MM.1S (cell line): ENCODE measurements around the gene PLCG1.

Experiments used
- DNase-seq: peaks from one replicate; pipeline ENCODE4 v3.0.0-alpha.2; 2015
- H2AFZ ChIP-seq: fragments of 300-600 bp; sonication (generic); 2 replicates; pipeline ENCODE4 v1.6.0; 2016; ENCODE audit warnings: antibody characterized with exemption, low read length
- H3F3A ChIP-seq: fragments of 300-600 bp; sonication (generic); 2 replicates; pipeline ENCODE4 v1.6.1; 2016; ENCODE audit warnings: mild to moderate bottlenecking, antibody characterized with exemption, low read length, moderate library complexity, mixed read lengths; ENCODE audit not compliant: insufficient read depth
- H3K27ac ChIP-seq: fragments of 300-600 bp; sonication (generic); 2 replicates; pipeline ENCODE4 v1.5.1; 2016; ENCODE audit warnings: mild to moderate bottlenecking, low read length
- H3K27me3 ChIP-seq: fragments of 300-600 bp; sonication (generic); replicated peaks from 2 replicates; pipeline ENCODE4 v1.6.0; 2016; ENCODE audit warnings: low read length; ENCODE audit not compliant: insufficient read depth
- H3K36me3 ChIP-seq: fragments of 300-600 bp; sonication (generic); replicated peaks from 2 replicates; pipeline ENCODE4 v1.6.1; 2016; ENCODE audit warnings: mild to moderate bottlenecking, low read length, mixed read lengths; ENCODE audit not compliant: insufficient read depth
- H3K4me1 ChIP-seq: fragments of 300-600 bp; sonication (generic); 2 replicates; pipeline ENCODE4 v1.6.1; 2016; ENCODE audit warnings: low read length, mixed read lengths
- H3K4me2 ChIP-seq: fragments of 300-600 bp; sonication (generic); 2 replicates; pipeline ENCODE4 v1.6.0; 2016; ENCODE audit warnings: low read depth, low read length
- H3K4me3 ChIP-seq: fragments of 300-600 bp; sonication (generic); 2 replicates; pipeline ENCODE4 v1.5.1; 2016; ENCODE audit warnings: low read length, mixed read lengths
- H3K79me2 ChIP-seq: fragments of 300-600 bp; sonication (generic); 2 replicates; pipeline ENCODE4 v1.6.1; 2016; ENCODE audit warnings: mixed run types, low read length, mixed read lengths
- H3K9ac ChIP-seq: fragments of 300-600 bp; sonication (generic); 2 replicates; pipeline ENCODE4 v1.6.1; 2016; ENCODE audit warnings: low read length, mixed read lengths
- H3K9me2 ChIP-seq: fragments of 300-600 bp; sonication (generic); replicated peaks from 2 replicates; pipeline ENCODE4 v1.6.1; 2016; ENCODE audit warnings: mild to moderate bottlenecking, low read length, mixed read lengths; ENCODE audit not compliant: insufficient read depth
- H3K9me3 ChIP-seq: fragments of 300-600 bp; sonication (generic); replicated peaks from 2 replicates; pipeline ENCODE4 v1.6.1; 2016; ENCODE audit warnings: mild to moderate bottlenecking, low read length, mixed read lengths; ENCODE audit not compliant: insufficient read depth
- H4K20me1 ChIP-seq: fragments of 300-600 bp; sonication (generic); 2 replicates; pipeline ENCODE4 v1.6.1; 2016; ENCODE audit warnings: mild to moderate bottlenecking, low read length, moderate library complexity, mixed read lengths; ENCODE audit not compliant: insufficient read depth
- EZH2 ChIP-seq: fragments of 300-600 bp; sonication (generic); optimal IDR thresholded peaks from 2 replicates; pipeline ENCODE3; 2017; ENCODE audit warnings: low read depth, mild to moderate bottlenecking, antibody characterized with exemption, low read length, mixed read lengths
- EZH2phosphoT487 ChIP-seq: fragments of 300-600 bp; sonication (generic); IDR thresholded peaks from 2 replicates; pipeline ENCODE4 v1.6.1; 2018; ENCODE audit warnings: antibody characterized with exemption, low read length
- TF ChIP-seq, protein P1 (sequence below): fragments of 300-600 bp; sonication (generic); IDR thresholded peaks from 2 replicates; pipeline ENCODE4 v1.5.1; 2016; ENCODE audit warnings: antibody characterized with exemption, low read length, mixed read lengths

The PLCG1 gene

GRCh38 chr20:41175727-41176330 is 38.5 kb downstream of the PLCG1 start:
- H3F3A ChIP-seq, result 0 out of 2 replicates have a peak, but pooled peaks cover 3% of the 10 kb centered on the region
- no peak overlapping the region for H3K4me2 ChIP-seq
- H3K4me1 ChIP-seq, result no peaks in the 10 kb centered on the region
- no peak overlapping the region for H3K27ac ChIP-seq
- no peak overlapping the region for H3K4me3 ChIP-seq
- H3K36me3 ChIP-seq, result peaks cover 8% of the 10 kb centered on the region; the same call in 1 of the 2 replicates
- H3K9ac ChIP-seq, result no peak overlapping the region
- H3K27me3 ChIP-seq, result no peaks in the 10 kb centered on the region
- no peaks in the 10 kb centered on the region for H3K9me3 ChIP-seq
- H2AFZ ChIP-seq, result no peak overlapping the region
- H3K79me2 ChIP-seq, result no peaks in the 10 kb centered on the region
- TF ChIP-seq EZH2 (no peak), EZH2phosphoT487 (no peak)
- TF ChIP-seq, protein P1, sequence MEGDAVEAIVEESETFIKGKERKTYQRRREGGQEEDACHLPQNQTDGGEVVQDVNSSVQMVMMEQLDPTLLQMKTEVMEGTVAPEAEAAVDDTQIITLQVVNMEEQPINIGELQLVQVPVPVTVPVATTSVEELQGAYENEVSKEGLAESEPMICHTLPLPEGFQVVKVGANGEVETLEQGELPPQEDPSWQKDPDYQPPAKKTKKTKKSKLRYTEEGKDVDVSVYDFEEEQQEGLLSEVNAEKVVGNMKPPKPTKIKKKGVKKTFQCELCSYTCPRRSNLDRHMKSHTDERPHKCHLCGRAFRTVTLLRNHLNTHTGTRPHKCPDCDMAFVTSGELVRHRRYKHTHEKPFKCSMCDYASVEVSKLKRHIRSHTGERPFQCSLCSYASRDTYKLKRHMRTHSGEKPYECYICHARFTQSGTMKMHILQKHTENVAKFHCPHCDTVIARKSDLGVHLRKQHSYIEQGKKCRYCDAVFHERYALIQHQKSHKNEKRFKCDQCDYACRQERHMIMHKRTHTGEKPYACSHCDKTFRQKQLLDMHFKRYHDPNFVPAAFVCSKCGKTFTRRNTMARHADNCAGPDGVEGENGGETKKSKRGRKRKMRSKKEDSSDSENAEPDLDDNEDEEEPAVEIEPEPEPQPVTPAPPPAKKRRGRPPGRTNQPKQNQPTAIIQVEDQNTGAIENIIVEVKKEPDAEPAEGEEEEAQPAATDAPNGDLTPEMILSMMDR, result no peak
- no peaks in the 10 kb centered on the region for H3K9me2 ChIP-seq
- no peaks in the 10 kb centered on the region for H4K20me1 ChIP-seq
- no peak for DNase-seq

GRCh38 chr20:41176711-41177552 is 39.6 kb downstream of the PLCG1 start:
- Histone ChIP-seq H3K79me2 (no peaks in the 10 kb centered on the region), H3K36me3 (peaks cover 8% of the 10 kb centered on the region; the same call in 1 of the 2 replicates), H3K9ac (no peak overlapping the region), H3K9me2 (no peaks in the 10 kb centered on the region), H3K4me3 (no peak overlapping the region), H3K4me2 (no peak overlapping the region), H3K27me3 (no peaks in the 10 kb centered on the region), H4K20me1 (no peaks in the 10 kb centered on the region), H3K27ac (no peak overlapping the region), H2AFZ (no peak overlapping the region), H3K4me1 (no peaks in the 10 kb centered on the region), H3F3A (0 out of 2 replicates have a peak, but pooled peaks cover 3% of the 10 kb centered on the region), H3K9me3 (no peaks in the 10 kb centered on the region)
- no peak for DNase-seq
- TF ChIP-seq EZH2, result no peak
- no peak for TF ChIP-seq EZH2phosphoT487
- TF ChIP-seq, protein P1, result no peak

DNA sequence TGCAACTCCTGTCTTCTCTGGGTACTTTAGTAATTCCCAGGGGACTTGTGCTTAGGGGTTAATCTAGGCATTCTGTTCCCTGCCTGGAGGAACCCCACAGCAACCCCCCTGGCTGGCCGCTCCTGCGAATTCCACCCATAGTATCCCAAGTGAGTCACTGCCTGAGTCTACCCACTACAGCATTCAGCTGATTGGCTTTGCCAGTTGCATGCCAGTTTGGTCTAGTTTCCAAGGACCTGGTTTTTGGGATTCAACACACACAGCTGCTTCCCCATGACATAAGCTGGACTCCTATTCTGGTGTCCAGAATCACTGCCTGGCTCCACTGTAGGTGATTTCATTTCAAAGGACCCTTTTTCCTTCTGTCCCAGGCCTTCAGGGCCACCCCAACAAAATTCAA is 40.3 kb downstream of the PLCG1 start:
- H4K20me1 ChIP-seq, result no peaks in the 10 kb centered on the region
- H3K4me3 ChIP-seq, result no peak overlapping the region
- no peak overlapping the region for H3K9ac ChIP-seq
- no peaks in the 10 kb centered on the region for H3K27me3 ChIP-seq
- no peak overlapping the region for H3K4me2 ChIP-seq
- no peaks in the 10 kb centered on the region for H3K4me1 ChIP-seq
- H3K27ac ChIP-seq, result no peak overlapping the region
- peaks cover 8% of the 10 kb centered on the region; the same call in 1 of the 2 replicates for H3K36me3 ChIP-seq
- no peak overlapping the region for H2AFZ ChIP-seq
- H3K9me3 ChIP-seq, result no peaks in the 10 kb centered on the region
- H3K9me2 ChIP-seq, result no peaks in the 10 kb centered on the region
- no peaks in the 10 kb centered on the region for H3K79me2 ChIP-seq
- 0 out of 2 replicates have a peak, but pooled peaks cover 3% of the 10 kb centered on the region for H3F3A ChIP-seq
- DNase-seq, result no peak
- TF ChIP-seq EZH2, result no peak
- TF ChIP-seq EZH2phosphoT487, result no peak
- TF ChIP-seq, protein P1, result no peak
